ENCODE measurements around the gene IL1RL1. TPM values are rescaled to one million over a fixed set of nuclear protein-coding genes. Genes with fewer than 3 reads are reported as not detected.
A peak's percentile ranks its signal among the peaks of the same experiment; 100 is the strongest.

The IL1RL1 gene
- total RNA-seq, 2 experiments from 2014 or later = not detected

DNA sequence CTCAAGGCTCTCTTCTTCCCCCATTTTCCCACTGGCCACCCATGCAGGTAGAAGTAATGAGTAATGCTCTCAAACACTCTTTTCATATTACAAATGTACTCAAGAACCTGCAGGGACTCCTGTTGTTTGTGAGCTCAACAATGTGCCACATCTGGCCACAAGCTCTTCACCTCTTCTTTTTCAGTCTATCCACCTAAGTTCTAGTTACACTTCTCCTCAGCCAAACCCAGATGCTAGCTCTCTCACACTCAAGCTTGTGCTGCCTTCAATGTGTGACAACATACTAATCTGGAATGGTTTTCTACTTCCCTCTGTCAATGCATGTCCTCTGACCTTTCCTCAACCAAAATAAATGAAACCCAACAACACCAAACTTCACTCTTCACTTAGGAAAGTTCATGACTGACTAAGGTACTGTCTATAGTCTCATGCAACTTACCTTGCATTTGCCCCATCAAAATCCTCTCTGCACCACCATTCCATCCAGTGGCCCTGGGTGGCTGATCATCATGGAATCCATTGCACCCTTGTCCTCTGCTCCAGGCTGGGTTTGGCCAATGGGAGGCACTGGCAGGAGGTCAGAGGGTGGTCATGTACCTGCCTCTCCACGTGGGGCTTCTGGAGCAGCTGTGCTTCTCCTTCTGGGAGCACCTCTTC lies 38.9 kb downstream of the IL1RL1 start:
- Histone ChIP-seq H3K36me3 (ENCODE audit: insufficient read depth, low read length) (no peaks in the 10 kb centered on the region), H3K9me2 (ENCODE audit: insufficient read depth, low read length) (no peaks in the 10 kb centered on the region), H3K79me2 (ENCODE audit: insufficient read depth, low read depth, low read length) (no peaks in the 10 kb centered on the region), H3K27ac (ENCODE audit: low read depth, low read length, poor library complexity, severe bottlenecking) (no peak overlapping the region), H2AFZ (ENCODE audit: low read length) (no peak overlapping the region), H4K20me1 (ENCODE audit: insufficient read depth, low read length) (no peaks in the 10 kb centered on the region), H3K4me3 (ENCODE audit: low read depth, low read length, poor library complexity, severe bottlenecking) (no peak overlapping the region), H3K4me2 (ENCODE audit: low read length) (no peak overlapping the region), H3K9me3 (ENCODE audit: low read length) (no peaks in the 10 kb centered on the region), H3K4me1 (ENCODE audit: insufficient read depth, low read length, poor library complexity, severe bottlenecking) (no peaks in the 10 kb centered on the region)
- POLR2A ChIA-PET = interaction anchor here (0.8 kb wide), 1 partner anchor 55 kb away, joined by 3 read pairs; no protein-coding TSS in a partner anchor
- BruUV-seq (replicated peaks) = no TSS peak
- intact Hi-C loops (cut with micrococcal nuclease; ENCODE audit: unreplicated experiment) = no loop called here
- DNase-seq (ENCODE audit: low spot score) = no peak
- CTCF ChIA-PET (ENCODE audit: unreplicated experiment) = interaction anchor here (0.6 kb wide), 1 partner anchor 1290 kb away, joined by 3 read pairs; no protein-coding TSS in a partner anchor
- TF ChIP-seq EZH2phosphoT487 (IDR thresholded peaks at IDR 0.05; ENCODE audit: borderline replicate concordance, low read depth, low read length) (no peak), CTCF (conservative IDR thresholded peaks at IDR 0.05; ENCODE audit: low read length) (no peak)

- no peaks in the 10 kb centered on the region for H3K9me2 ChIP-seq (ENCODE audit: insufficient read depth, low read length)
Measured at GRCh38 chr2:102355526-102356380, 44.4 kb downstream of the IL1RL1 start, which contains the start of gene IL18R1. IL18R1 (plus strand) TSS chr2:102355796; CDS start chr2:102362661, 6,865 bp downstream.

More at GRCh38 chr2:102355526-102356380, 44.4 kb downstream of the IL1RL1 start, which contains the start of gene IL18R1:
- no TSS peak for BruUV-seq (replicated peaks)
- no peak within 1 kb of the TSS for H3K27ac ChIP-seq (ENCODE audit: low read depth, low read length, poor library complexity, severe bottlenecking)
- H3K79me2 ChIP-seq (ENCODE audit: insufficient read depth, low read depth, low read length) = no peaks in the 10 kb centered on the region
- H3K36me3 ChIP-seq (ENCODE audit: insufficient read depth, low read length) = no peaks in the 10 kb centered on the region
- no peaks in the 10 kb centered on the region for H3K9me3 ChIP-seq (ENCODE audit: low read length)
- no peak within 1 kb of the TSS for H3K4me3 ChIP-seq (ENCODE audit: low read depth, low read length, poor library complexity, severe bottlenecking)
- no peak within 1 kb of the TSS for H3K4me2 ChIP-seq (ENCODE audit: low read length)
- DNase-seq (ENCODE audit: low spot score) = peak; percentile 4
- H3K4me1 ChIP-seq (ENCODE audit: insufficient read depth, low read length, poor library complexity, severe bottlenecking) = no peaks in the 10 kb centered on the region
- POLR2A ChIA-PET = no interaction called here
- H4K20me1 ChIP-seq (ENCODE audit: insufficient read depth, low read length) = no peaks in the 10 kb centered on the region
- intact Hi-C loops (cut with micrococcal nuclease; ENCODE audit: unreplicated experiment) = no loop called here
- TF ChIP-seq EZH2phosphoT487 (IDR thresholded peaks at IDR 0.05; ENCODE audit: borderline replicate concordance, low read depth, low read length) (no peak), CTCF (conservative IDR thresholded peaks at IDR 0.05; ENCODE audit: low read length) (peak; percentile 59)
- no peak within 1 kb of the TSS for H2AFZ ChIP-seq (ENCODE audit: low read length)
- CTCF ChIA-PET (ENCODE audit: unreplicated experiment) = no interaction called here
